Vagina (tissue), 2 donors: ENCODE data around the gene RACK1. TPM values are rescaled to one million over a fixed set of nuclear protein-coding genes. Genes with fewer than 3 reads are reported as not detected.
"Not testable (repeated sequence)": the region's sequence is repeated elsewhere in the genome, so short reads cannot be mapped to it uniquely, and the experiment has no call there.

Experiments
- DNase-seq, 2 donors: peaks; one replicate each; pipeline ENCODE4 v3.0.0-alpha.2; 2017; ENCODE audit errors: extremely low spot score in 2 of 2
- H3K27ac ChIP-seq: fragments of 200-600 bp; sonication (generic); one replicate; pipeline ENCODE4 v1.5.1; 2019
- H3K27me3 ChIP-seq: fragments of 200-600 bp; sonication (generic); one replicate; pipeline ENCODE4 v1.5.1; 2019
- H3K36me3 ChIP-seq, 2 donors: fragments of 200-600 bp; sonication (generic); one replicate each; pipeline ENCODE4 v1.5.1; 2017 to 2019
- H3K4me1 ChIP-seq: fragments of 200-600 bp; sonication (generic); one replicate; pipeline ENCODE4 v1.5.1; 2019
- H3K4me3 ChIP-seq, 2 donors: fragments of 200-600 bp; sonication (generic); 1 replicate in 1 of 2; 2 replicates in 1 of 2; pipeline ENCODE4 v1.5.1; 2016 to 2019
- H3K9me3 ChIP-seq: fragments of 200-600 bp; sonication (generic); one replicate; pipeline ENCODE4 v1.5.1; 2019
- POLR2A ChIP-seq, 2 donors: fragments of 450-650 bp; IDR thresholded peaks; one replicate each; pipeline ENCODE4 v1.6.1; 2017; ENCODE audit warnings: antibody characterized with exemption in 2 of 2, mild to moderate bottlenecking in 2 of 2, moderate library complexity in 2 of 2
- POLR2AphosphoS5 ChIP-seq, 2 donors: sonication (generic); formaldehyde crosslinking; IDR thresholded peaks; one replicate each; pipeline ENCODE4 v1.9.0; 2017; ENCODE audit warnings: antibody characterized with exemption in 2 of 2, mild to moderate bottlenecking in 2 of 2, low read depth in 1 of 2; ENCODE audit not compliant: insufficient read depth in 1 of 2
- intact Hi-C: fragments of 100-400 bp; cut with DNase I; formaldehyde crosslinking; loops from one replicate; pipeline ENCODE4 v1.15.1; 2023
- total RNA-seq: library from RNA; depleted of rRNA; stranded (reverse); fragments of >200 nt; gene quantifications from one replicate; pipeline ENCODE4 v1.2.3, GENCODE V29; 2016
- TF ChIP-seq, protein P1 (sequence below), 3 experiments: fragments of 450-650 bp in 2 of 3; fragments of 200-600 bp in 1 of 3; sonication (generic) in 1 of 3; IDR thresholded peaks; one replicate each; pipeline ENCODE4 v1.5.1; 2017 to 2019; ENCODE audit warnings: antibody characterized with exemption in 3 of 3, mild to moderate bottlenecking in 2 of 3, moderate library complexity in 2 of 3

Gene RACK1
- total RNA-seq, 1 donor from 2014 or later, result 3,043 TPM

DNA sequence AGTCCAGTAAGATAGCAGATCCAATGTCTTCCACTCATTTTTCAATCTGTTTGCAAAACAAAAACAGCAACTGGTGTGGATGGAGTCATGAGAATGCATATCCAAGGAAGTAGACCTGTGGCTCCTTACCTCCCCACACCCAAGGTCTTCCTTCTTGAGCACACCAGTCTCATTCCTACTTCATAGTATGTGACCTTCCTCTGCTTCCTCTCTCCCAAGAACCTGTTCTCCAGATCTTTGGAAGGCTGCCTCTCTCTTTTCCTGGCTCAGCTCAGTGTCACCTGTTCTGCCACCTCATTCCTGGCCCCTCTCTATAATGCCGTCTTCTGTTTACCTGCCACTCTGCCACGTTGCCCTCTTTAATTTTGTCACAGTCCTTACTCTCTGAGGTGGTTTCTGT is 30.8 kb downstream of the RACK1 start:
- intact Hi-C loops, result no loop called here
- Histone ChIP-seq H3K36me3 (no peaks in the 10 kb centered on the region), H3K27me3 (no peaks in the 10 kb centered on the region), H3K4me3 (no peak overlapping the region), H3K4me1 (peaks cover 21% of the 10 kb centered on the region), H3K27ac (no peak overlapping the region), H3K9me3 (no peaks in the 10 kb centered on the region)
- no peak for DNase-seq
- TF ChIP-seq POLR2A (IDR thresholded peaks at IDR 0.05) (no peak), POLR2AphosphoS5 (IDR thresholded peaks at IDR 0.05; ENCODE audit: insufficient read depth in 1 of 2, low read depth in 1 of 2) (no peak)
- TF ChIP-seq, protein P1, sequence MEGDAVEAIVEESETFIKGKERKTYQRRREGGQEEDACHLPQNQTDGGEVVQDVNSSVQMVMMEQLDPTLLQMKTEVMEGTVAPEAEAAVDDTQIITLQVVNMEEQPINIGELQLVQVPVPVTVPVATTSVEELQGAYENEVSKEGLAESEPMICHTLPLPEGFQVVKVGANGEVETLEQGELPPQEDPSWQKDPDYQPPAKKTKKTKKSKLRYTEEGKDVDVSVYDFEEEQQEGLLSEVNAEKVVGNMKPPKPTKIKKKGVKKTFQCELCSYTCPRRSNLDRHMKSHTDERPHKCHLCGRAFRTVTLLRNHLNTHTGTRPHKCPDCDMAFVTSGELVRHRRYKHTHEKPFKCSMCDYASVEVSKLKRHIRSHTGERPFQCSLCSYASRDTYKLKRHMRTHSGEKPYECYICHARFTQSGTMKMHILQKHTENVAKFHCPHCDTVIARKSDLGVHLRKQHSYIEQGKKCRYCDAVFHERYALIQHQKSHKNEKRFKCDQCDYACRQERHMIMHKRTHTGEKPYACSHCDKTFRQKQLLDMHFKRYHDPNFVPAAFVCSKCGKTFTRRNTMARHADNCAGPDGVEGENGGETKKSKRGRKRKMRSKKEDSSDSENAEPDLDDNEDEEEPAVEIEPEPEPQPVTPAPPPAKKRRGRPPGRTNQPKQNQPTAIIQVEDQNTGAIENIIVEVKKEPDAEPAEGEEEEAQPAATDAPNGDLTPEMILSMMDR (IDR thresholded peaks at IDR 0.05), result no peak

DNA sequence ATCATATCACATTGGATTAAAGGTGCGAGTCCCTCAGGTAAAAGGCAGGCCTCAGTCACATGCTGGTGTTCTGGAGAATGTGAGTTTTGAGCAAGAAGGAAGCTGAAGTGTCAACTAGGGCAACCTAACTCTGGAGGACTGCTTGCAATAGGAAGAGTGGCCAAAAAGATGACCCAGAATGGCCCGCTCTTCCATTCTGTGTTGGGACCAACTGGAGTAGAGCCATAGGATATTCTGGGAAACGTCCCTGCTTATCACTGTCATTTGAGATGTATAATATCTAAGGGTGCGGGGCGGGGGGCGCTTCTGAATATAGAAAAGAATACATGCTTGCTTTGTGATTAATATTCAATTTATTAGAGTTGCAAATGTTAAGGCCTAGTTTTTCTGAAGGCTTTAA is 31.6 kb downstream of the RACK1 start:
- Histone ChIP-seq H3K9me3 (no peaks in the 10 kb centered on the region), H3K4me1 (peaks cover 12% of the 10 kb centered on the region), H3K36me3 (no peaks in the 10 kb centered on the region), H3K4me3 (no peak overlapping the region), H3K27ac (no peak overlapping the region), H3K27me3 (no peaks in the 10 kb centered on the region)
- DNase-seq, result no peak
- no peak for TF ChIP-seq POLR2AphosphoS5 (IDR thresholded peaks at IDR 0.05; ENCODE audit: insufficient read depth in 1 of 2, low read depth in 1 of 2)
- intact Hi-C loops, result no loop called here

DNA sequence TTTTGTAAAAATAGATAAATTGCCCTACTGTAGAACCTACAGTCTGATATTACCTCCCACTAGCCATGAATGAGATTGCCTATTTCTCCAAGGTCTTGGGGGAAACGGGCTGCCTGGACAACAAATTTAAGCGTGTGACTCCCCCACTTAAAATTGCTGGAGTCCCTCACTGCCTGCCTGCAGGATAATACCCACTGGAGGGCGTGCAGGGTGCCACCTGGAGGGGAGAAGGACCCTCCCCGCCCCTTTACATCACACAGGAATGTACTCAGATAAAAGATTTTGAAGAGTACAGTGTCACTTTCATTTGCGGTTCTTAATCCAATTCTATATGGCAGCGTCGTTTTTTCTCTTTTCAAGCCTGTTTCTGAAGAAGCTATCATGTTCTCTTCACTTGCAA is 32.5 kb downstream of the RACK1 start:
- Histone ChIP-seq H3K36me3 (no peaks in the 10 kb centered on the region), H3K4me1 (peaks cover 7% of the 10 kb centered on the region), H3K9me3 (no peaks in the 10 kb centered on the region), H3K4me3 (no peak overlapping the region), H3K27me3 (no peaks in the 10 kb centered on the region), H3K27ac (no peak overlapping the region)
- TF ChIP-seq POLR2A (IDR thresholded peaks at IDR 0.05) (no peak), POLR2AphosphoS5 (IDR thresholded peaks at IDR 0.05; ENCODE audit: insufficient read depth in 1 of 2, low read depth in 1 of 2) (no peak)
- TF ChIP-seq, protein P1 (IDR thresholded peaks at IDR 0.05), result no peak
- intact Hi-C loops, result no loop called here
- DNase-seq, result no peak

DNA sequence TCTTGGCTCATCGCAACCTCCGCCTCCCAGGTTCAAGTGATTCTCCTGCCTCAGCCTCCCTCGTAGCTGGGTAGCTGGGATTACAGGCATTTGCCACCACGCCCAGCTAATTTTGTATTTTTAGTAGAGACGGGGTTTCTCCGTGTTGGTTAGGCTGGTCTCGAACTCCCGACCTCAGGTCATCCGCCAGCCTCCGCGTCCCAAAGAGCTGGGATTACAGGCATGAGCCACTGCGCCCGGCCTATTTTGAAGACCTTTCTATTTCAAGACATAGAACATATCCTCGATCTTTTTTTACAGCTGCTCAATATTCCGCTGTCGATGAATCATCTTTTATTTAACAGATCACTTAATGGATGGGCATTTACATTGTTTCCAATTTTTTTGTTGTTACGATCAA is 33.0 kb downstream of the RACK1 start:
- DNase-seq, H3K4me3 ChIP-seq, intact Hi-C loops: not testable (repeated sequence)

DNA sequence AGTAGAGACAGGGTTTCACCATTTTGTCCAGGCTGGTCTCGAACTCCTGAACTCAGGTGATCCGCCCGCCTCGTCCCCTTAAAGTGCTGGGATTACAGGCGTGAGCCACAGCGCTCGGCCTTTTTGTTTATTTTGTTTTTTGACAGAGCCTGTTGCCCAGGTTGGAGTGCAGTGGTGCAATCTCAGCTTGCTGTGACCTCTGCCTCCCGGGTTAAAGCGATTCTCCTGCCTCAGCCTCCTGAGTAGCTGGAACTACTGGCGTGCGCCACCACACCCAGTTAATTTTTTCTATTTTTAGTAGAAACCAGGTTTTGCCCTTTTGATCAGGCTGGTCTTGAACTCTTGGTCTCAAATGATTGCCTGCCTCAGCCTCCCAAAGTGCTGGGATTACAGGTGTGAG is 33.6 kb downstream of the RACK1 start:
- peaks cover 14% of the 10 kb centered on the region for H3K4me1 ChIP-seq
- H3K36me3 ChIP-seq, H3K4me3 ChIP-seq, H3K9me3 ChIP-seq, H3K27me3 ChIP-seq, H3K27ac ChIP-seq, intact Hi-C loops, DNase-seq: not testable (repeated sequence)

More for the DNA sequence above, 33.0 kb downstream of the RACK1 start:
- H3K4me1 ChIP-seq, H3K27ac ChIP-seq, H3K36me3 ChIP-seq, H3K9me3 ChIP-seq, H3K27me3 ChIP-seq: not testable (repeated sequence)

DNA sequence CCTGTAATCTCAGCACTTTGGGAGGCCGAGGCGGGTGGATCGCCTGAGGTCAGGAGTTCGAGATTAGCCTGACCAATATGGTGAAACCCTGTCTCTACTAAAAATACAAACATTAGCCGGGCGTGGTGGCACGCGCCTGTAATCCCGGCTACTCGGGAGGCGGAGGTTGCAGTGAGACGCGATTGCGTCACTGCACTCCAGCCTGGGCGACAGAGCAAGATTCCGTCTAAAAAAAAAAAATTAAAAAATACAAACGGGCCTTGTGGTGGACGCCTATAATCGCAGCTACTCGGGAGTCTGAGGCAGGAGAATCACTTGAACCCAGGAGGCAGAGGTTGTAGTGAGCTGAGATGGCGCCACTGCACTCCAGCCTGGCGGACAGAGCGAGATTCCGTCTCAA is 34.7 kb downstream of the RACK1 start:
- H3K4me3 ChIP-seq, H3K36me3 ChIP-seq, H3K27me3 ChIP-seq, DNase-seq, intact Hi-C loops, H3K9me3 ChIP-seq, H3K27ac ChIP-seq: not testable (repeated sequence)
- H3K4me1 ChIP-seq, result peaks cover 20% of the 10 kb centered on the region

DNA sequence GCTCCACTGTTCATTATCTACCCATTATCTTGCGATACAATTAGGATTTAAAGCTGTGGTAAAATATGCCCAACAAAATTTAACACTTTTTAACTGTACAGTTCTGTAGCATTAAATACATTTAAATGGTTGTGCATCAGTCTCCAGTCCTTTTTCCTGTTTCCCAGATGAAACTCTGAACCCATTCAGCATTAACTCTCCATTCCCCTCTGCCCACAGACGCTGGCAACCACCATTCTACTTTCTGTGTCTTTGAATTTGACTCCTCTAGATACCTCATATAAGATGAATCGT is 35.8 kb downstream of the RACK1 start:
- Histone ChIP-seq H3K27ac (peak overlapping the region; percentile 87), H3K9me3 (no peaks in the 10 kb centered on the region), H3K4me1 (peaks cover 29% of the 10 kb centered on the region), H3K36me3 (no peaks in the 10 kb centered on the region), H3K4me3 (peak overlapping the region in 1 of 2 donors; percentile 83), H3K27me3 (no peaks in the 10 kb centered on the region)
- TF ChIP-seq POLR2A (IDR thresholded peaks at IDR 0.05) (no peak), POLR2AphosphoS5 (IDR thresholded peaks at IDR 0.05; ENCODE audit: insufficient read depth in 1 of 2, low read depth in 1 of 2) (no peak)
- TF ChIP-seq, protein P1 (IDR thresholded peaks at IDR 0.05), result no peak
- DNase-seq, result no peak
- intact Hi-C loops, result no loop called here
